Small intestine (tissue), 7 donors: ENCODE measurements around the gene KHNYN. TPM values are rescaled to one million over a fixed set of nuclear protein-coding genes. Genes with fewer than 3 reads are reported as not detected.

ENCODE experiments used
- DNase-seq, 2 donors: peaks; one replicate each; pipeline versions ENCODE4 v3.0.0 to v3.0.0-alpha.2; 2013
- FAIRE-seq: peaks from 2 replicates; lab custom pipeline; 2012; peaks lifted over from hg19 to GRCh38; lab: Jason Lieb, UNC
- H3K27ac ChIP-seq, 3 donors: one replicate each; pipeline ENCODE4 v1.5.1; 2013; ENCODE audit warnings: low read length in 2 of 3, mild to moderate bottlenecking in 2 of 3, control low read depth in 1 of 3, inconsistent platforms in 1 of 3, low read depth in 1 of 3, moderate library complexity in 1 of 3
- H3K27me3 ChIP-seq, 3 donors: one replicate each; pipeline ENCODE4 v1.6.1; 2013; ENCODE audit warnings: low read length in 3 of 3, inconsistent platforms in 1 of 3; ENCODE audit not compliant: control insufficient read depth in 3 of 3, insufficient read depth in 3 of 3
- H3K36me3 ChIP-seq, 3 donors: one replicate each; pipeline ENCODE4 v1.6.1; 2013; ENCODE audit warnings: low read length in 3 of 3, inconsistent platforms in 1 of 3, low read depth in 1 of 3, mild to moderate bottlenecking in 1 of 3, moderate library complexity in 1 of 3; ENCODE audit not compliant: control insufficient read depth in 3 of 3, insufficient read depth in 2 of 3
- H3K4me1 ChIP-seq, 3 donors: one replicate each; pipeline ENCODE4 v1.6.1; 2013; ENCODE audit warnings: low read length in 2 of 3, inconsistent platforms in 1 of 3, low read depth in 1 of 3, mild to moderate bottlenecking in 1 of 3, moderate library complexity in 1 of 3; ENCODE audit not compliant: control insufficient read depth in 3 of 3, insufficient read depth in 2 of 3
- H3K4me3 ChIP-seq, 3 donors: one replicate each; pipeline ENCODE4 v1.5.1; 2013; ENCODE audit warnings: low read length in 3 of 3, control low read depth in 1 of 3, inconsistent platforms in 1 of 3, low read depth in 1 of 3, mild to moderate bottlenecking in 1 of 3, moderate library complexity in 1 of 3
- H3K9me3 ChIP-seq, 2 donors: one replicate each; pipeline ENCODE4 v1.6.1; 2013; ENCODE audit warnings: low read depth in 1 of 2, low read length in 1 of 2; ENCODE audit not compliant: control insufficient read depth in 2 of 2, insufficient read depth in 1 of 2
- WGBS, 3 donors: extraction: QIAGEN DNeasy Blood & Tissue Kit; methylation state at CpG; one replicate each; pipeline ENCODE4 v1.1.7; 2013; 5-methylcytosine and 5-hydroxymethylcytosine counted together
- polyA plus RNA-seq, 4 donors: library from polyadenylated mRNA; stranded (reverse) in 3 of 4; unstranded in 1 of 4; fragments of 200-250 nt in 3 of 4; fragments of 120-200 nt in 1 of 4; gene quantifications; one replicate each; pipeline versions ENCODE4 v1.2.1 to v1.2.3, GENCODE V29; 2013
- donor health status: healthy with polysubstance abuse.
- donor health status: control.
- donor health status: control.
- donor health status: Bipolar disorder and iron deficiency.
- donor health status: healthy.

The KHNYN gene
- polyA plus RNA-seq, 4 donors, result 21.3 to 75.6 (median 36.4) TPM

- H3K4me3 ChIP-seq, result peak overlapping the region; percentile 67 to 89 (median 81)
- peaks cover 0 to 39% (median 5%) of the 10 kb centered on the region in 3 donors for H3K36me3 ChIP-seq
- WGBS, 3 donors, result 10 to 12% (median 11%) methylated on average over 17 to 19 of the region's 19 CpGs
- FAIRE-seq, result no peak
- no peaks in the 10 kb centered on the region for H3K27me3 ChIP-seq
- H3K27ac ChIP-seq, result peak overlapping the region; percentile 85 to 96 (median 95)
- H3K9me3 ChIP-seq, result no peaks in the 10 kb centered on the region
- peak in 1 of 2 donors; percentile 62 for DNase-seq
- peaks cover 9 to 57% (median 9%) of the 10 kb centered on the region in 3 donors for H3K4me1 ChIP-seq
These were observed 1.2 kb downstream of the KHNYN start for GRCh38 chr14:24430682-24431568.

- Histone ChIP-seq H3K36me3 (peaks cover 0 to 45% (median 10%) of the 10 kb centered on the region in 3 donors), H3K4me3 (peak overlapping the region in 2 of 3 donors; percentile 67 to 89), H3K27me3 (no peaks in the 10 kb centered on the region), H3K27ac (peak overlapping the region in 2 of 3 donors; percentile 85 to 95), H3K9me3 (no peaks in the 10 kb centered on the region), H3K4me1 (peaks cover 9 to 50% (median 9%) of the 10 kb centered on the region in 3 donors)
- DNase-seq (peak; percentile 94), FAIRE-seq (no peak)
- WGBS, 3 donors, result 30 to 34% (median 31%) methylated on average over 13 to 15 of the region's 15 CpGs
These were observed 2.0 kb downstream of the KHNYN start for GRCh38 chr14:24431569-24432258.

GRCh38 chr14:24432259-24433131 is 2.7 kb downstream of the KHNYN start:
- Histone ChIP-seq H3K4me1 (peaks cover 9 to 44% (median 9%) of the 10 kb centered on the region in 3 donors), H3K9me3 (no peaks in the 10 kb centered on the region), H3K27me3 (no peaks in the 10 kb centered on the region), H3K4me3 (peak overlapping the region in 1 of 3 donors; percentile 4), H3K36me3 (peaks cover 0 to 52% (median 14%) of the 10 kb centered on the region in 3 donors), H3K27ac (no peak overlapping the region)
- DNase-seq, result no peak
- no peak for FAIRE-seq
- WGBS, 3 donors, result 72 to 84% (median 82%) methylated on average over 19 to 24 of the region's 24 CpGs

GRCh38 chr14:24434036-24434435 is 4.3 kb downstream of the KHNYN start:
- H3K27ac ChIP-seq, result no peak overlapping the region
- H3K36me3 ChIP-seq, result peaks cover 0 to 65% (median 26%) of the 10 kb centered on the region in 3 donors
- 81 to 86% (median 86%) methylated on average over 7 of the region's 7 CpGs for WGBS, 3 donors
- no peak for FAIRE-seq
- no peaks in the 10 kb centered on the region for H3K9me3 ChIP-seq
- H3K27me3 ChIP-seq, result no peaks in the 10 kb centered on the region
- H3K4me1 ChIP-seq, result peaks cover 2 to 28% (median 6%) of the 10 kb centered on the region in 3 donors
- no peak overlapping the region for H3K4me3 ChIP-seq
- DNase-seq, result no peak

GRCh38 chr14:24434676-24435075 is 4.9 kb downstream of the KHNYN start:
- H3K36me3 ChIP-seq, result peaks cover 0 to 68% (median 26%) of the 10 kb centered on the region in 3 donors
- H3K9me3 ChIP-seq, result no peaks in the 10 kb centered on the region
- DNase-seq (no peak), FAIRE-seq (no peak)
- peaks cover 0 to 22% (median 3%) of the 10 kb centered on the region in 3 donors for H3K4me1 ChIP-seq
- 80 to 85% (median 85%) methylated on average over 3 of the region's 3 CpGs for WGBS, 3 donors
- no peak overlapping the region for H3K27ac ChIP-seq
- H3K4me3 ChIP-seq, result no peak overlapping the region
- H3K27me3 ChIP-seq, result no peaks in the 10 kb centered on the region

GRCh38 chr14:24435192-24435810 is 5.5 kb downstream of the KHNYN start:
- H3K27me3 ChIP-seq, result no peaks in the 10 kb centered on the region
- WGBS, 3 donors, result 80 to 93% (median 81%) methylated on average over 2 of the region's 2 CpGs
- no peak overlapping the region for H3K4me3 ChIP-seq
- peaks cover 0 to 22% (median 3%) of the 10 kb centered on the region in 3 donors for H3K4me1 ChIP-seq
- no peak for FAIRE-seq
- no peak overlapping the region for H3K27ac ChIP-seq
- no peak for DNase-seq
- H3K36me3 ChIP-seq, result peaks cover 0 to 74% (median 29%) of the 10 kb centered on the region in 3 donors
- H3K9me3 ChIP-seq, result no peaks in the 10 kb centered on the region

GRCh38 chr14:24435998-24436354 is 6.2 kb downstream of the KHNYN start:
- Histone ChIP-seq H3K4me3 (no peak overlapping the region), H3K27me3 (no peaks in the 10 kb centered on the region), H3K27ac (peak overlapping the region in 2 of 3 donors; percentile 2 to 18), H3K36me3 (peaks cover 0 to 76% (median 32%) of the 10 kb centered on the region in 3 donors), H3K9me3 (no peaks in the 10 kb centered on the region), H3K4me1 (peaks cover 0 to 20% (median 1%) of the 10 kb centered on the region in 3 donors)
- 63 to 71% (median 68%) methylated on average over 6 of the region's 6 CpGs for WGBS, 3 donors
- no peak for DNase-seq
- no peak for FAIRE-seq
